ENCODE data around the gene SLC7A10. TPM values are rescaled to one million over a fixed set of nuclear protein-coding genes. Genes with fewer than 3 reads are reported as not detected.

Gene SLC7A10
- total RNA-seq, 4 donors from 2014 or later: not detected

- no peak overlapping the region for H3K4me3 ChIP-seq
- no peaks in the 10 kb centered on the region for H3K9me3 ChIP-seq
- no peak for DNase-seq
- H3K36me3 ChIP-seq: no peaks in the 10 kb centered on the region
- no peak overlapping the region for H3K27ac ChIP-seq
- intact Hi-C loops (cut with DNase I; ENCODE audit: low total_unique reads): no loop called here
- no peaks in the 10 kb centered on the region for H3K4me1 ChIP-seq
- H3K27me3 ChIP-seq: no peaks in the 10 kb centered on the region
- no peak for TF ChIP-seq POLR2A (IDR thresholded peaks at IDR 0.05)
- no peak for TF ChIP-seq CTCF (IDR thresholded peaks at IDR 0.05)
These were observed 18.5 kb downstream of the SLC7A10 start for GRCh38 chr19:33207040-33207620.

- no peaks in the 10 kb centered on the region for H3K36me3 ChIP-seq
These were observed 19.2 kb downstream of the SLC7A10 start for GRCh38 chr19:33206261-33207039.

GRCh38 chr19:33205531-33206260, 20.0 kb downstream of the SLC7A10 start:
- no peak for DNase-seq
- intact Hi-C loops (cut with DNase I; ENCODE audit: low total_unique reads): no loop called here
- no peaks in the 10 kb centered on the region for H3K9me3 ChIP-seq
- H3K27me3 ChIP-seq: no peaks in the 10 kb centered on the region
- no peaks in the 10 kb centered on the region for H3K4me1 ChIP-seq
- no peaks in the 10 kb centered on the region for H3K36me3 ChIP-seq
- no peak overlapping the region for H3K4me3 ChIP-seq
- no peak overlapping the region for H3K27ac ChIP-seq
- TF ChIP-seq POLR2A (IDR thresholded peaks at IDR 0.05) (no peak), CTCF (IDR thresholded peaks at IDR 0.05) (no peak)

More at GRCh38 chr19:33206261-33207039, 19.2 kb downstream of the SLC7A10 start:
- Histone ChIP-seq H3K27ac (no peak overlapping the region), H3K27me3 (no peaks in the 10 kb centered on the region), H3K4me1 (no peaks in the 10 kb centered on the region), H3K9me3 (no peaks in the 10 kb centered on the region), H3K4me3 (no peak overlapping the region)
- intact Hi-C loops (cut with DNase I; ENCODE audit: low total_unique reads): no loop called here
- DNase-seq: no peak
- no peak for TF ChIP-seq POLR2A (IDR thresholded peaks at IDR 0.05)
- no peak for TF ChIP-seq CTCF (IDR thresholded peaks at IDR 0.05)

GRCh38 chr19:33205110-33205509, 20.5 kb downstream of the SLC7A10 start:
- intact Hi-C loops (cut with DNase I; ENCODE audit: low total_unique reads): no loop called here
- Histone ChIP-seq H3K4me1 (no peaks in the 10 kb centered on the region), H3K27ac (no peak overlapping the region), H3K27me3 (no peaks in the 10 kb centered on the region), H3K4me3 (no peak overlapping the region), H3K36me3 (no peaks in the 10 kb centered on the region), H3K9me3 (no peaks in the 10 kb centered on the region)
- TF ChIP-seq POLR2A (IDR thresholded peaks at IDR 0.05): no peak
- no peak for TF ChIP-seq CTCF (IDR thresholded peaks at IDR 0.05)
- no peak for DNase-seq
